Right lobe of liver (tissue), 4 donors: Measurements from ENCODE around the gene CGGBP1.

Experiments
- POLR2A ChIP-seq: fragments of 450-650 bp; IDR thresholded peaks from one replicate; pipeline ENCODE4 v1.6.1; 2017; ENCODE audit warnings: antibody characterized with exemption, mild to moderate bottlenecking
- TF ChIP-seq, protein P1 (sequence below), 4 donors: fragments of 200-600 bp in 3 of 4; fragments of 450-650 bp in 1 of 4; IDR thresholded peaks; one replicate each; pipeline versions ENCODE4 v1.5.1 to v1.8.0; 2016 to 2022; ENCODE audit warnings: antibody characterized with exemption in 4 of 4, mild to moderate bottlenecking in 2 of 4
- donor health status: DM: no; HTN: no; CAD: no.
- donor health status: DM: no; HTN: no; CAD: no.
- donor health status: DM: no; HTN: yes; CAD: no.

DNA sequence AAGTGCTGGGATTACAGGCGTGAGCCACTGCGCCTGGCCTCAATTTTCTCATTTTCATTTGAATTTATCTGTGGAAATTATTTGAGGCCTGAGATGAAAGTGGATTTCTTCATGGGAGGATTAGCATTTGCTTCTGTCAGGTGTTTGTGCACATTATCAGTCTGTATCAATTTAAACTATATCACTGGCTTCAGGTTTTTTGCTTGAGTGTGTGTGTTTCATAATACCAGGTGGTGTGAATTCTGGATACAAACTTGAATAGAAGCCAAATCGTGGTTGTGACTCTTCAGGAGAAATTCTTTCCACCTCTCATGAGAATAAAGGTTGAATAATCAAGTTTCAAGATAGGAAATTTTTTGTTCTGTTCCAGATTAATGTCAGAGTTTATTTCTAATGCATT, 56.4 kb downstream of the CGGBP1 start:
- TF ChIP-seq, protein P1, sequence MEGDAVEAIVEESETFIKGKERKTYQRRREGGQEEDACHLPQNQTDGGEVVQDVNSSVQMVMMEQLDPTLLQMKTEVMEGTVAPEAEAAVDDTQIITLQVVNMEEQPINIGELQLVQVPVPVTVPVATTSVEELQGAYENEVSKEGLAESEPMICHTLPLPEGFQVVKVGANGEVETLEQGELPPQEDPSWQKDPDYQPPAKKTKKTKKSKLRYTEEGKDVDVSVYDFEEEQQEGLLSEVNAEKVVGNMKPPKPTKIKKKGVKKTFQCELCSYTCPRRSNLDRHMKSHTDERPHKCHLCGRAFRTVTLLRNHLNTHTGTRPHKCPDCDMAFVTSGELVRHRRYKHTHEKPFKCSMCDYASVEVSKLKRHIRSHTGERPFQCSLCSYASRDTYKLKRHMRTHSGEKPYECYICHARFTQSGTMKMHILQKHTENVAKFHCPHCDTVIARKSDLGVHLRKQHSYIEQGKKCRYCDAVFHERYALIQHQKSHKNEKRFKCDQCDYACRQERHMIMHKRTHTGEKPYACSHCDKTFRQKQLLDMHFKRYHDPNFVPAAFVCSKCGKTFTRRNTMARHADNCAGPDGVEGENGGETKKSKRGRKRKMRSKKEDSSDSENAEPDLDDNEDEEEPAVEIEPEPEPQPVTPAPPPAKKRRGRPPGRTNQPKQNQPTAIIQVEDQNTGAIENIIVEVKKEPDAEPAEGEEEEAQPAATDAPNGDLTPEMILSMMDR (IDR thresholded peaks at IDR 0.05), result no peak
- no peak for TF ChIP-seq POLR2A
